Measurements from ENCODE around the gene ZNRF2. TPM values are rescaled to one million over a fixed set of nuclear protein-coding genes. Genes with fewer than 3 reads are reported as not detected.
A peak's percentile ranks its signal among the peaks of the same experiment; 100 is the strongest.

The ZNRF2 gene
- total and polyA plus RNA-seq, 12 donors: 3.1 to 36.5 (median 16.2) TPM

- no peaks in the 10 kb centered on the region for H3K27me3 ChIP-seq
- H3K36me3 ChIP-seq (replicated peaks in 1 of 2): no peaks in the 10 kb centered on the region
- H3K9me3 ChIP-seq (replicated peaks in 1 of 3): no peaks in the 10 kb centered on the region
- TF ChIP-seq CTCF (IDR thresholded peaks at IDR 0.05): no peak
- no peak for TF ChIP-seq POLR2A (IDR thresholded peaks at IDR 0.05)
- peaks cover 23 to 28% of the 10 kb centered on the region in 2 donors for H3K4me1 ChIP-seq (replicated peaks in 1 of 2)
- H3K4me3 ChIP-seq: no peak overlapping the region
- no peak overlapping the region for H3K27ac ChIP-seq
- 55 to 67% (median 62%) methylated on average over 4 of the region's 4 CpGs for WGBS, 4 donors
- DNase-seq: no peak
- intact Hi-C loops (cut with DNase I): no loop called here
These were observed 29.7 kb upstream of the ZNRF2 start for GRCh38 chr7:30254717-30255063.

DNA sequence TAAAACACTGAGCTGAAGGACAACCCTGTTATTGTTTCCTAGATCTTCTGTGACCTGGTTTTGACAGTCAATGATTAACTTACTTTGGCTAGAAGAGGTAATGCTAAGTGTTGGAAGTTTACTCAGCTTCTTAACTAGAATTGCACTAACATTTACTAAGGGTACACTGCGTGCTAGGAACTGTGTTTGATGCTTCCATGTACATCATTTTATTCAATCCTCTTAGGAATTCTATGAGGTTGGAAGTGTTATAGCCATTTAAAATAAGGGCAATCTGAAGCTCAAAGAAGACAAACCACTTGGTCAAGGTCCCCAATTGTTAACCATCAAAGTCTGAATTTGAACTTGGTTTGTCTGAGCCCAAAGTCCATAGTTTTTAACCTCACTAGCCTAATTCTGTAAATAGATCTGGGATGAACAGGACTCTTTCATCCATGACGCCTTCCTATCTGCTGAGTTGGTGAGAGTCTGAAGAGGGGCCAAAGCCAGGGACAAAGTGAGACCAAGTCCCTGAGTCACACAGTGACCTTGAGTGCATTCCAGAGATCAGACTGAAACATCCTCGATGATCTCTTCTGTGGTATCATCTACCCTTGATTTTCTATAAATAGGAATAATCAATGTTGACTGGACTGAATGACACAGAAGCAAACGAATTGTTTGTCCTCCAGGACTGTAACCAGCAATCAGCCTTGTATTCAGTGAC is 29.2 kb upstream of the ZNRF2 start:
- H3K27me3 ChIP-seq: no peaks in the 10 kb centered on the region
- peak in 5 of 7 donors; percentile 27 to 58 (median 54) for DNase-seq
- intact Hi-C loops (cut with DNase I): no loop called here
- no peak overlapping the region for H3K4me3 ChIP-seq
- 48 to 59% (median 56%) methylated on average over 4 of the region's 4 CpGs for WGBS, 4 donors
- no peak overlapping the region for H3K27ac ChIP-seq
- no peak for TF ChIP-seq POLR2A (IDR thresholded peaks at IDR 0.05)
- TF ChIP-seq CTCF (IDR thresholded peaks at IDR 0.05): no peak
- H3K9me3 ChIP-seq (replicated peaks in 1 of 3): no peaks in the 10 kb centered on the region
- peaks cover 23 to 28% of the 10 kb centered on the region in 2 donors for H3K4me1 ChIP-seq (replicated peaks in 1 of 2)
- H3K36me3 ChIP-seq (replicated peaks in 1 of 2): no peaks in the 10 kb centered on the region

- no peak overlapping the region for H3K27ac ChIP-seq
- no peak overlapping the region for H3K4me3 ChIP-seq
- TF ChIP-seq CTCF (IDR thresholded peaks at IDR 0.05) (no peak), POLR2A (IDR thresholded peaks at IDR 0.05) (no peak)
- no peaks in the 10 kb centered on the region for H3K9me3 ChIP-seq (replicated peaks in 1 of 3)
- H3K4me1 ChIP-seq (replicated peaks in 1 of 2): peaks cover 23 to 28% of the 10 kb centered on the region in 2 donors
- no peaks in the 10 kb centered on the region for H3K27me3 ChIP-seq
- DNase-seq: no peak
- WGBS, 4 donors: 92 to 98% (median 98%) methylated on average over 10 of the region's 10 CpGs
- no peaks in the 10 kb centered on the region for H3K36me3 ChIP-seq (replicated peaks in 1 of 2)
- intact Hi-C loops (cut with DNase I): no loop called here
These were observed 28.0 kb upstream of the ZNRF2 start for GRCh38 chr7:30256349-30256858.

DNA sequence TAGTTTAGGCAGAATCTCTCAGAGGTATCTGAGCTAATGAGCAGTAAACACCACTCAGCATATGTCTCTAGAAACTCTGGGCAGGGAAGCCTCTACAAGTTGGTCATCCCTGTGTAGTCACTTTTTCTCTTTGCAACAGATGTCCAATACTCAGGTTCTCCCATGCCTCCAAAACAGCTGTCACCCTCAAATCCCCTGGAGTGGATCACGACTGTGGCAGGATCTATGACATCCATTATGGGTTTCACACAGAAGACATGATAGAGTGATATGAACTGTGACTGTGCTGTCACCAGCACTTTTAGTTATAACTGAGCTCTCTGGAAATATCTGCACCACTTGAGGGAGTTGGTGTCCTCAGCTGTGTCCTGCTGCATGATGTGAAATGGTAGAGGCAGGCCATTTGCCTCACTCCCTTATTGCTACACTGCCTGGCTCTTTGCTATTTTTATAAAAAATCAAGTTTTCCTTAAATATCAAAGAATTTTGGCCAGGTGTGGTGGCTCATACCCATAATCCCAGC is 24.1 kb upstream of the ZNRF2 start:
- H3K27me3 ChIP-seq: no peaks in the 10 kb centered on the region
- H3K4me1 ChIP-seq (replicated peaks in 1 of 2): peaks cover under 1% of the 10 kb centered on the region in 2 donors
- TF ChIP-seq POLR2A (IDR thresholded peaks at IDR 0.05): no peak
- no peak for TF ChIP-seq CTCF (IDR thresholded peaks at IDR 0.05)
- H3K4me3 ChIP-seq: no peak overlapping the region
- H3K9me3 ChIP-seq (replicated peaks in 1 of 3): no peaks in the 10 kb centered on the region
- no peak for DNase-seq
- 86 to 100% (median 94%) methylated on average over 1 of the region's 1 CpG for WGBS, 4 donors
- intact Hi-C loops (cut with DNase I): no loop called here
- no peaks in the 10 kb centered on the region for H3K36me3 ChIP-seq (replicated peaks in 1 of 2)
- H3K27ac ChIP-seq: no peak overlapping the region

Measured in adrenal gland (tissue), 12 donors.